Posterior cingulate gyrus (tissue), 11 donors: ENCODE measurements around the gene MS4A15.
"Not testable (repeated sequence)": the region's sequence is repeated elsewhere in the genome, so short reads cannot be mapped to it uniquely, and the experiment has no call there.

ENCODE experiments used
- DNase-seq, 10 donors: peaks; one replicate each; pipeline versions ENCODE4 v3.0.0 to v3.0.0-alpha.2; 2020 to 2021; ENCODE audit warnings: mixed read lengths in 3 of 10
- intact Hi-C: fragments of 100-400 bp; cut with DNase I; formaldehyde crosslinking; loops from one replicate; pipeline ENCODE4 v1.15.1; 2023

Gene MS4A15

GRCh38 chr11:60753309-60753708 is 3.4 kb upstream of the MS4A15 start:
- DNase-seq = no peak
- intact Hi-C loops = no loop called here

- DNase-seq = no peak
- intact Hi-C loops = no loop called here
These were observed 1.8 kb upstream of the MS4A15 start for GRCh38 chr11:60754887-60755286.

GRCh38 chr11:60757231-60757800 is 649 bp downstream of the MS4A15 start:
- DNase-seq = no peak

GRCh38 chr11:60758671-60759070 is 2.0 kb downstream of the MS4A15 start:
- intact Hi-C loops, DNase-seq: not testable (repeated sequence)

More at GRCh38 chr11:60757231-60757800, 649 bp downstream of the MS4A15 start:
- intact Hi-C loops = no loop called here

GRCh38 chr11:60759438-60760225 is 3.0 kb downstream of the MS4A15 start:
- intact Hi-C loops, DNase-seq: not testable (repeated sequence)

- intact Hi-C loops = no loop called here
- no peak for DNase-seq
These were observed 4.9 kb downstream of the MS4A15 start for GRCh38 chr11:60761436-60762190.

- no peak for DNase-seq
- intact Hi-C loops = no loop called here
These were observed 6.4 kb downstream of the MS4A15 start for GRCh38 chr11:60762851-60763691.

- no peak for DNase-seq
These were observed 7.2 kb downstream of the MS4A15 start for GRCh38 chr11:60763692-60764369.

GRCh38 chr11:60764879-60765278 is 8.2 kb downstream of the MS4A15 start:
- DNase-seq = no peak
- intact Hi-C loops = no loop called here

More at GRCh38 chr11:60763692-60764369, 7.2 kb downstream of the MS4A15 start:
- intact Hi-C loops = no loop called here

GRCh38 chr11:60765355-60765754 is 8.7 kb downstream of the MS4A15 start:
- intact Hi-C loops = no loop called here
- no peak for DNase-seq

GRCh38 chr11:60766547-60766946 is 9.9 kb downstream of the MS4A15 start:
- DNase-seq = no peak
- intact Hi-C loops = no loop called here

GRCh38 chr11:60767388-60767811 is 10.7 kb downstream of the MS4A15 start:
- intact Hi-C loops = no loop called here
- DNase-seq = no peak

- intact Hi-C loops = no loop called here
- no peak for DNase-seq
These were observed 11.5 kb downstream of the MS4A15 start for GRCh38 chr11:60768202-60768601.

GRCh38 chr11:60769273-60769672 is 12.6 kb downstream of the MS4A15 start:
- peak in 1 of 10 donors; percentile 27 for DNase-seq
- intact Hi-C loops = no loop called here

GRCh38 chr11:60769811-60770210 is 13.1 kb downstream of the MS4A15 start:
- DNase-seq = peak in 1 of 10 donors; percentile 42
- intact Hi-C loops = loop anchor here (10.0 kb wide), 1 partner anchor 125 kb away; no protein-coding TSS in a partner anchor

- DNase-seq = no peak
These were observed 14.5 kb downstream of the MS4A15 start for GRCh38 chr11:60771146-60771545.

GRCh38 chr11:60771879-60772525 is 15.3 kb downstream of the MS4A15 start:
- DNase-seq = no peak
- intact Hi-C loops = loop anchor here (10.0 kb wide), 1 partner anchor 123 kb away; no protein-coding TSS in a partner anchor

More at GRCh38 chr11:60771146-60771545, 14.5 kb downstream of the MS4A15 start:
- intact Hi-C loops = loop anchor here (10.0 kb wide), 1 partner anchor 124 kb away; no protein-coding TSS in a partner anchor

- intact Hi-C loops = loop anchor here (10.0 kb wide), 1 partner anchor 122 kb away; no protein-coding TSS in a partner anchor
- DNase-seq = no peak
These were observed 16.0 kb downstream of the MS4A15 start for GRCh38 chr11:60772666-60773065.

- intact Hi-C loops = loop anchor here (10.0 kb wide), 1 partner anchor 120 kb away; no protein-coding TSS in a partner anchor
- peak in 1 of 10 donors; percentile 84 for DNase-seq
These were observed 18.1 kb downstream of the MS4A15 start for GRCh38 chr11:60774726-60775125.
